ENCODE measurements around the gene RASGRP3. TPM values are rescaled to one million over a fixed set of nuclear protein-coding genes. Genes with fewer than 3 reads are reported as not detected.
A peak's percentile ranks its signal among the peaks of the same experiment; 100 is the strongest.

The RASGRP3 gene
- polyA plus RNA-seq, 1 of the 3 experiments (the other 2 are of a cell fraction): 72.5 TPM

GRCh38 chr2:33435518-33435917 is 40.9 kb upstream of the RASGRP3 start:
- H3K4me1 ChIP-seq (ENCODE audit: control insufficient read depth in 1 of 2, insufficient read depth in 2 of 2, low read depth in 1 of 2, low read length in 1 of 2): peaks cover 0 to 9% of the 10 kb centered on the region in 2 experiments; a peak in 2 of 4 replicates
- H3K4me2 ChIP-seq: no peak overlapping the region
- H3K9ac ChIP-seq: no peak overlapping the region
- peaks cover 9% of the 10 kb centered on the region; the same call in 1 of the 2 replicates for H3K79me2 ChIP-seq (ENCODE audit: insufficient read depth)
- H3F3A ChIP-seq (replicated peaks; ENCODE audit: insufficient read depth): peaks cover 34% of the 10 kb centered on the region
- no peak overlapping the region for H3K4me3 ChIP-seq (ENCODE audit: low read depth in 2 of 2, low read length in 1 of 2)
- WGBS (ENCODE audit: low lambda C conversion rate): 70% methylated on average over 8 of the region's 8 CpGs
- no peak overlapping the region for H2AFZ ChIP-seq (ENCODE audit: low read depth)
- CTCF ChIA-PET: no interaction called here
- H3K9me2 ChIP-seq: no peaks in the 10 kb centered on the region
- H3K27ac ChIP-seq (ENCODE audit: low read depth in 2 of 2, low read length in 1 of 2): peak overlapping the region; percentile 88 to 92; a peak in 3 of 4 replicates
- POLR2A ChIA-PET: no interaction called here
- no peak for TF ChIP-seq EZH2phosphoT487 (IDR thresholded peaks at IDR 0.05; ENCODE audit: borderline replicate concordance, low read depth)
- no peak for TF ChIP-seq YY1 (IDR thresholded peaks at IDR 0.05; ENCODE audit: low read depth)
- no peak for TF ChIP-seq NFIC (IDR thresholded peaks at IDR 0.05; ENCODE audit: borderline replicate concordance)
- no peak for TF ChIP-seq TEAD4 (IDR thresholded peaks at IDR 0.05; ENCODE audit: borderline replicate concordance, insufficient read depth)
- TF ChIP-seq FOXJ3 (CRISPR knock-in tag; IDR thresholded peaks at IDR 0.05): no peak
- no peak for TF ChIP-seq RAD21 (IDR thresholded peaks at IDR 0.05; ENCODE audit: low read length)
- no peak for TF ChIP-seq SIN3A (IDR thresholded peaks at IDR 0.05; ENCODE audit: borderline replicate concordance, low read depth, low read length)
- TF ChIP-seq RFX5 (IDR thresholded peaks at IDR 0.05; ENCODE audit: low read length): no peak
- no peaks in the 10 kb centered on the region for H3K36me3 ChIP-seq (replicated peaks in 1 of 2; ENCODE audit: control insufficient read depth in 1 of 2, insufficient read depth in 2 of 2, low read length in 1 of 2)
- no peaks in the 10 kb centered on the region for H4K20me1 ChIP-seq (ENCODE audit: insufficient read depth)
- H3K27me3 ChIP-seq (ENCODE audit: insufficient read depth): no peaks in the 10 kb centered on the region
- DNase-seq: no peak
- no peaks in the 10 kb centered on the region for H3K9me3 ChIP-seq

- no peak for DNase-seq
- no peaks in the 10 kb centered on the region for H3K9me2 ChIP-seq
- no peaks in the 10 kb centered on the region for H3K9me3 ChIP-seq
- peak overlapping the region; percentile 24; the same call in 1 of the 2 replicates for H3K4me2 ChIP-seq
- H3K36me3 ChIP-seq (replicated peaks in 1 of 2; ENCODE audit: control insufficient read depth in 1 of 2, insufficient read depth in 2 of 2, low read length in 1 of 2): no peaks in the 10 kb centered on the region
- no peak overlapping the region for H2AFZ ChIP-seq (ENCODE audit: low read depth)
- peaks cover 0 to 9% of the 10 kb centered on the region in 2 experiments; a peak in 2 of 4 replicates for H3K4me1 ChIP-seq (ENCODE audit: control insufficient read depth in 1 of 2, insufficient read depth in 2 of 2, low read depth in 1 of 2, low read length in 1 of 2)
- peaks cover 9% of the 10 kb centered on the region; the same call in 1 of the 2 replicates for H3K79me2 ChIP-seq (ENCODE audit: insufficient read depth)
- CTCF ChIA-PET: interaction anchor here (0.7 kb wide), 1 partner anchor 975 kb away, joined by 3 read pairs; no protein-coding TSS in a partner anchor
- no peaks in the 10 kb centered on the region for H4K20me1 ChIP-seq (ENCODE audit: insufficient read depth)
- H3F3A ChIP-seq (replicated peaks; ENCODE audit: insufficient read depth): peaks cover 31% of the 10 kb centered on the region
- peak overlapping the region; percentile 60; the same call in 1 of the 2 replicates for H3K9ac ChIP-seq
- POLR2A ChIA-PET: no interaction called here
- TF ChIP-seq MEF2A (IDR thresholded peaks at IDR 0.05; ENCODE audit: borderline replicate concordance, low read depth): 0 out of 2 replicates have a peak, but pooled peaks have one; percentile 28
- TF ChIP-seq EP300 (IDR thresholded peaks at IDR 0.05; ENCODE audit: borderline replicate concordance in 1 of 2, low read depth in 1 of 2, low read length in 1 of 2): no peak
- no peak for TF ChIP-seq FOXJ3 (CRISPR knock-in tag; IDR thresholded peaks at IDR 0.05)
- TF ChIP-seq MAX (IDR thresholded peaks at IDR 0.05; ENCODE audit: low read depth): 0 out of 2 replicates have a peak, but pooled peaks have one; percentile 9
- no peak for TF ChIP-seq RCOR1 (IDR thresholded peaks at IDR 0.05; ENCODE audit: low read length)
- no peak for TF ChIP-seq MXI1 (IDR thresholded peaks at IDR 0.05; ENCODE audit: low read depth, low read length)
- TF ChIP-seq ELF1 (IDR thresholded peaks at IDR 0.05): no peak
- H3K4me3 ChIP-seq (ENCODE audit: low read depth in 2 of 2, low read length in 1 of 2): no peak overlapping the region; a peak in 2 of 4 replicates
- H3K27ac ChIP-seq (ENCODE audit: low read depth in 2 of 2, low read length in 1 of 2): peak overlapping the region; percentile 88 to 92
- WGBS (ENCODE audit: low lambda C conversion rate): 44% methylated on average over 1 of the region's 1 CpG
- H3K27me3 ChIP-seq (ENCODE audit: insufficient read depth): no peaks in the 10 kb centered on the region
Observed at GRCh38 chr2:33436083-33436482, 40.4 kb upstream of the RASGRP3 start.

Measured in SK-N-SH (cell line).